Measurements from ENCODE around the gene CLCNKB. TPM values are rescaled to one million over a fixed set of nuclear protein-coding genes. Genes with fewer than 3 reads are reported as not detected.

CLCNKB gene
- total RNA-seq, 1 donor from 2014 or later: 0.64 TPM

GRCh38 chr1:15997076-15997585 is 46.5 kb upstream of the CLCNKB start:
- Histone ChIP-seq H3K4me3 (ENCODE audit: insufficient read depth, low read depth, low read length) (no peak overlapping the region), H3K9ac (ENCODE audit: low read length) (no peak overlapping the region), H3K36me3 (ENCODE audit: insufficient read depth, low read length) (no peaks in the 10 kb centered on the region), H3K79me2 (ENCODE audit: insufficient read depth, low read length) (no peaks in the 10 kb centered on the region), H4K20me1 (ENCODE audit: insufficient read depth, low read length) (no peaks in the 10 kb centered on the region), H3K9me3 (ENCODE audit: insufficient read depth, low read depth, low read length) (no peaks in the 10 kb centered on the region), H3K27me3 (ENCODE audit: insufficient read depth, low read length) (no peaks in the 10 kb centered on the region), H3K4me1 (ENCODE audit: insufficient read depth, low read length) (no peaks in the 10 kb centered on the region), H3K4me2 (ENCODE audit: low read length) (no peak overlapping the region), H2AFZ (ENCODE audit: low read depth, low read length) (no peak overlapping the region), H3K27ac (ENCODE audit: low read depth, low read length) (no peak overlapping the region)
- H3K27me3 Mint-ChIP-seq (ENCODE audit: low read depth, unreplicated experiment): peaks cover 21% of the 10 kb centered on the region
- no peaks in the 10 kb centered on the region for H3K9me3 Mint-ChIP-seq (ENCODE audit: unreplicated experiment)
- no peak overlapping the region for H3K27ac Mint-ChIP-seq (ENCODE audit: unreplicated experiment)
- no peak overlapping the region for H3K4me3 Mint-ChIP-seq (ENCODE audit: unreplicated experiment)
- DNase-seq (ENCODE audit: low read depth) (no peak), FAIRE-seq (no peak)
- no peaks in the 10 kb centered on the region for H3K4me1 Mint-ChIP-seq (ENCODE audit: low read depth, unreplicated experiment)
- H3K36me3 Mint-ChIP-seq (ENCODE audit: low read depth, unreplicated experiment): no peaks in the 10 kb centered on the region
- TF ChIP-seq EZH2 (IDR thresholded peaks at IDR 0.05; ENCODE audit: insufficient read depth, low read length): no peak
- TF ChIP-seq CTCF (IDR thresholded peaks at IDR 0.05; ENCODE audit: insufficient read depth, low read depth, low read length): no peak

GRCh38 chr1:15997637-15998280 is 45.8 kb upstream of the CLCNKB start:
- H3K4me2 ChIP-seq (ENCODE audit: low read length): no peak overlapping the region
- Mint-ChIP-seq H3K9me3 (ENCODE audit: unreplicated experiment) (no peaks in the 10 kb centered on the region), H3K27ac (ENCODE audit: unreplicated experiment) (no peak overlapping the region), H3K4me1 (ENCODE audit: low read depth, unreplicated experiment) (no peaks in the 10 kb centered on the region), H3K27me3 (ENCODE audit: low read depth, unreplicated experiment) (peaks cover 17% of the 10 kb centered on the region), H3K4me3 (ENCODE audit: unreplicated experiment) (no peak overlapping the region), H3K36me3 (ENCODE audit: low read depth, unreplicated experiment) (no peaks in the 10 kb centered on the region)
- H3K27me3 ChIP-seq (ENCODE audit: insufficient read depth, low read length): no peaks in the 10 kb centered on the region
- H3K9ac ChIP-seq (ENCODE audit: low read length): no peak overlapping the region
- H3K36me3 ChIP-seq (ENCODE audit: insufficient read depth, low read length): no peaks in the 10 kb centered on the region
- H4K20me1 ChIP-seq (ENCODE audit: insufficient read depth, low read length): no peaks in the 10 kb centered on the region
- TF ChIP-seq CTCF (IDR thresholded peaks at IDR 0.05; ENCODE audit: insufficient read depth, low read depth, low read length) (no peak), EZH2 (IDR thresholded peaks at IDR 0.05; ENCODE audit: insufficient read depth, low read length) (no peak)
- no peaks in the 10 kb centered on the region for H3K79me2 ChIP-seq (ENCODE audit: insufficient read depth, low read length)
- no peaks in the 10 kb centered on the region for H3K9me3 ChIP-seq (ENCODE audit: insufficient read depth, low read depth, low read length)
- no peak overlapping the region for H3K27ac ChIP-seq (ENCODE audit: low read depth, low read length)
- no peaks in the 10 kb centered on the region for H3K4me1 ChIP-seq (ENCODE audit: insufficient read depth, low read length)
- FAIRE-seq (no peak), DNase-seq (ENCODE audit: low read depth) (no peak)
- H2AFZ ChIP-seq (ENCODE audit: low read depth, low read length): no peak overlapping the region
- H3K4me3 ChIP-seq (ENCODE audit: insufficient read depth, low read depth, low read length): no peak overlapping the region

GRCh38 chr1:15998929-15999328 is 44.7 kb upstream of the CLCNKB start:
- H3K27ac Mint-ChIP-seq (ENCODE audit: unreplicated experiment): no peak overlapping the region

More at GRCh38 chr1:15998929-15999328, 44.7 kb upstream of the CLCNKB start:
- no peaks in the 10 kb centered on the region for H4K20me1 ChIP-seq (ENCODE audit: insufficient read depth, low read length)
- no peak overlapping the region for H3K4me2 ChIP-seq (ENCODE audit: low read length)
- no peak for TF ChIP-seq EZH2 (IDR thresholded peaks at IDR 0.05; ENCODE audit: insufficient read depth, low read length)
- TF ChIP-seq CTCF (IDR thresholded peaks at IDR 0.05; ENCODE audit: insufficient read depth, low read depth, low read length): no peak
- H3K79me2 ChIP-seq (ENCODE audit: insufficient read depth, low read length): no peaks in the 10 kb centered on the region
- no peak overlapping the region for H2AFZ ChIP-seq (ENCODE audit: low read depth, low read length)
- H3K36me3 ChIP-seq (ENCODE audit: insufficient read depth, low read length): no peaks in the 10 kb centered on the region
- H3K4me1 ChIP-seq (ENCODE audit: insufficient read depth, low read length): no peaks in the 10 kb centered on the region
- no peaks in the 10 kb centered on the region for H3K27me3 ChIP-seq (ENCODE audit: insufficient read depth, low read length)
- Mint-ChIP-seq H3K36me3 (ENCODE audit: low read depth, unreplicated experiment) (no peaks in the 10 kb centered on the region), H3K4me1 (ENCODE audit: low read depth, unreplicated experiment) (no peaks in the 10 kb centered on the region), H3K27me3 (ENCODE audit: low read depth, unreplicated experiment) (peaks cover 17% of the 10 kb centered on the region), H3K9me3 (ENCODE audit: unreplicated experiment) (no peaks in the 10 kb centered on the region), H3K4me3 (ENCODE audit: unreplicated experiment) (no peak overlapping the region)
- H3K9me3 ChIP-seq (ENCODE audit: insufficient read depth, low read depth, low read length): no peaks in the 10 kb centered on the region
- FAIRE-seq (no peak), DNase-seq (ENCODE audit: low read depth) (no peak)
- no peak overlapping the region for H3K4me3 ChIP-seq (ENCODE audit: insufficient read depth, low read depth, low read length)
- H3K27ac ChIP-seq (ENCODE audit: low read depth, low read length): no peak overlapping the region
- no peak overlapping the region for H3K9ac ChIP-seq (ENCODE audit: low read length)
